ENCODE results near the gene LTB4R. TPM values are rescaled to one million over a fixed set of nuclear protein-coding genes. Genes with fewer than 3 reads are reported as not detected.

LTB4R gene
- polyA plus RNA-seq, 2 of the 4 experiments (the other 2 are of a cell fraction), result 8.3 to 10.2 TPM

- ChIA-PET CTCF (interaction anchor here (0.6 to 34.0 kb wide), 7 partner anchors 12 to 146 kb away, joined by 3 to 601 read pairs (median 3); partner anchors contain the start of genes CIDEB, DHRS1, IRF9 and LTB4R), POLR2A (interaction anchor here (1.3 kb wide), 1 partner anchor 10 kb away, joined by 6 read pairs; the partner anchor contains the start of genes DHRS1 and NOP9)
- Histone ChIP-seq H3K4me1 (no peaks in the 10 kb centered on the region), H3K9me3 (no peaks in the 10 kb centered on the region), H3K4me3 (no peak overlapping the region), H3K4me2 (no peak overlapping the region), H3K27ac (no peak overlapping the region)
- WGBS (ENCODE audit: missing lambda C conversion rate), result 80% methylated on average over 6 of the region's 6 CpGs
- DNase-seq (ENCODE audit: low read depth in 1 of 2, low spot score in 1 of 2) (no peak), ATAC-seq (no peak), FAIRE-seq (no peak)
- no peak for TF ChIP-seq MYC (IDR thresholded peaks at IDR 0.05; ENCODE audit: borderline replicate concordance, low read length)
- no peak for TF ChIP-seq EP300 (IDR thresholded peaks at IDR 0.05)
- TF ChIP-seq JUN (IDR thresholded peaks at IDR 0.05), result no peak
- no peak for TF ChIP-seq KDM5A (IDR thresholded peaks at IDR 0.05)
- TF ChIP-seq, protein P1, sequence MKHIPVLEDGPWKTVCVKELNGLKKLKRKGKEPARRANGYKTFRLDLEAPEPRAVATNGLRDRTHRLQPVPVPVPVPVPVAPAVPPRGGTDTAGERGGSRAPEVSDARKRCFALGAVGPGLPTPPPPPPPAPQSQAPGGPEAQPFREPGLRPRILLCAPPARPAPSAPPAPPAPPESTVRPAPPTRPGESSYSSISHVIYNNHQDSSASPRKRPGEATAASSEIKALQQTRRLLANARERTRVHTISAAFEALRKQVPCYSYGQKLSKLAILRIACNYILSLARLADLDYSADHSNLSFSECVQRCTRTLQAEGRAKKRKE (CRISPR knock-in tag; IDR thresholded peaks at IDR 0.05; ENCODE audit: low read depth), result no peak
- no peak for TF ChIP-seq RNF2 (IDR thresholded peaks at IDR 0.05; ENCODE audit: borderline replicate concordance, low read depth)
- no peak for TF ChIP-seq GATA3 (IDR thresholded peaks at IDR 0.05; ENCODE audit: borderline replicate concordance)
- TF ChIP-seq MAZ (IDR thresholded peaks at IDR 0.05; ENCODE audit: borderline replicate concordance, low read depth, low read length), result no peak
- TF ChIP-seq FOXS1 (CRISPR knock-in tag; IDR thresholded peaks at IDR 0.05), result no peak
- TF ChIP-seq CTCF (IDR thresholded peaks at IDR 0.05), result no peak
- TF ChIP-seq, protein P2, sequence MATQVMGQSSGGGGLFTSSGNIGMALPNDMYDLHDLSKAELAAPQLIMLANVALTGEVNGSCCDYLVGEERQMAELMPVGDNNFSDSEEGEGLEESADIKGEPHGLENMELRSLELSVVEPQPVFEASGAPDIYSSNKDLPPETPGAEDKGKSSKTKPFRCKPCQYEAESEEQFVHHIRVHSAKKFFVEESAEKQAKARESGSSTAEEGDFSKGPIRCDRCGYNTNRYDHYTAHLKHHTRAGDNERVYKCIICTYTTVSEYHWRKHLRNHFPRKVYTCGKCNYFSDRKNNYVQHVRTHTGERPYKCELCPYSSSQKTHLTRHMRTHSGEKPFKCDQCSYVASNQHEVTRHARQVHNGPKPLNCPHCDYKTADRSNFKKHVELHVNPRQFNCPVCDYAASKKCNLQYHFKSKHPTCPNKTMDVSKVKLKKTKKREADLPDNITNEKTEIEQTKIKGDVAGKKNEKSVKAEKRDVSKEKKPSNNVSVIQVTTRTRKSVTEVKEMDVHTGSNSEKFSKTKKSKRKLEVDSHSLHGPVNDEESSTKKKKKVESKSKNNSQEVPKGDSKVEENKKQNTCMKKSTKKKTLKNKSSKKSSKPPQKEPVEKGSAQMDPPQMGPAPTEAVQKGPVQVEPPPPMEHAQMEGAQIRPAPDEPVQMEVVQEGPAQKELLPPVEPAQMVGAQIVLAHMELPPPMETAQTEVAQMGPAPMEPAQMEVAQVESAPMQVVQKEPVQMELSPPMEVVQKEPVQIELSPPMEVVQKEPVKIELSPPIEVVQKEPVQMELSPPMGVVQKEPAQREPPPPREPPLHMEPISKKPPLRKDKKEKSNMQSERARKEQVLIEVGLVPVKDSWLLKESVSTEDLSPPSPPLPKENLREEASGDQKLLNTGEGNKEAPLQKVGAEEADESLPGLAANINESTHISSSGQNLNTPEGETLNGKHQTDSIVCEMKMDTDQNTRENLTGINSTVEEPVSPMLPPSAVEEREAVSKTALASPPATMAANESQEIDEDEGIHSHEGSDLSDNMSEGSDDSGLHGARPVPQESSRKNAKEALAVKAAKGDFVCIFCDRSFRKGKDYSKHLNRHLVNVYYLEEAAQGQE (IDR thresholded peaks at IDR 0.05), result no peak
- TF ChIP-seq TP53 (CRISPR knock-in tag; IDR thresholded peaks at IDR 0.05), result no peak
- no peak for TF ChIP-seq ELK1 (IDR thresholded peaks at IDR 0.05; ENCODE audit: low read depth, low read length)
- no peak for TF ChIP-seq ZFP36 (IDR thresholded peaks at IDR 0.05; ENCODE audit: borderline replicate concordance, partially characterized antibody)
- no peak for TF ChIP-seq EHF (CRISPR knock-in tag; IDR thresholded peaks at IDR 0.05)
- TF ChIP-seq POLR2A (IDR thresholded peaks at IDR 0.05; ENCODE audit: low read length), result no peak
- no peak for TF ChIP-seq ZNF302 (CRISPR knock-in tag; IDR thresholded peaks at IDR 0.05)
- TF ChIP-seq CEBPB (IDR thresholded peaks at IDR 0.05), result no peak
- no peak for TF ChIP-seq FOSB (CRISPR knock-in tag; IDR thresholded peaks at IDR 0.05)
- no peak for TF ChIP-seq ZSCAN20 (CRISPR knock-in tag; IDR thresholded peaks at IDR 0.05)
Measured at GRCh38 chr14:24289649-24290280, 21.5 kb upstream of the LTB4R start.
